Measurements from ENCODE around the gene ARMH2.

ARMH2 gene

GRCh38 chr6:24821860-24822444 lies 23.2 kb upstream of the ARMH2 start:
- no peaks in the 10 kb centered on the region for H3K27me3 ChIP-seq (ENCODE audit: control insufficient read depth, insufficient read depth, low read length)
- no CpG with 5 or more reads among the region's 3 CpGs for WGBS (ENCODE audit: insufficient coverage, insufficient read length)
- no peak overlapping the region for H3K27ac ChIP-seq (ENCODE audit: low read length)
- H3K4me3 ChIP-seq (ENCODE audit: low read length): no peak overlapping the region
- no peaks in the 10 kb centered on the region for H3K4me1 ChIP-seq (ENCODE audit: control insufficient read depth, insufficient read depth, low read length)
- H3K9me3 ChIP-seq (ENCODE audit: control insufficient read depth, insufficient read depth, low read length): no peaks in the 10 kb centered on the region
- DNase-seq (ENCODE audit: low read depth, low spot score): no peak
- no peaks in the 10 kb centered on the region for H3K36me3 ChIP-seq (ENCODE audit: control insufficient read depth, insufficient read depth, low read length)

- Histone ChIP-seq H3K27ac (ENCODE audit: low read length) (no peak overlapping the region), H3K4me3 (ENCODE audit: low read length) (no peak overlapping the region), H3K9me3 (ENCODE audit: control insufficient read depth, insufficient read depth, low read length) (no peaks in the 10 kb centered on the region), H3K36me3 (ENCODE audit: control insufficient read depth, insufficient read depth, low read length) (no peaks in the 10 kb centered on the region), H3K27me3 (ENCODE audit: control insufficient read depth, insufficient read depth, low read length) (no peaks in the 10 kb centered on the region), H3K4me1 (ENCODE audit: control insufficient read depth, insufficient read depth, low read length) (no peaks in the 10 kb centered on the region)
- no peak for DNase-seq (ENCODE audit: low read depth, low spot score)
- WGBS (ENCODE audit: insufficient coverage, insufficient read length): no CpG with 5 or more reads among the region's 2 CpGs
Measured at GRCh38 chr6:24818346-24818745, 19.6 kb upstream of the ARMH2 start.

- Histone ChIP-seq H3K27me3 (ENCODE audit: control insufficient read depth, insufficient read depth, low read length) (no peaks in the 10 kb centered on the region), H3K4me1 (ENCODE audit: control insufficient read depth, insufficient read depth, low read length) (no peaks in the 10 kb centered on the region), H3K27ac (ENCODE audit: low read length) (no peak overlapping the region), H3K4me3 (ENCODE audit: low read length) (no peak overlapping the region), H3K9me3 (ENCODE audit: control insufficient read depth, insufficient read depth, low read length) (no peaks in the 10 kb centered on the region), H3K36me3 (ENCODE audit: control insufficient read depth, insufficient read depth, low read length) (no peaks in the 10 kb centered on the region)
- no peak for DNase-seq (ENCODE audit: low read depth, low spot score)
- WGBS (ENCODE audit: insufficient coverage, insufficient read length): no CpG with 5 or more reads among the region's 3 CpGs
Measured at GRCh38 chr6:24809728-24810127, 11.0 kb upstream of the ARMH2 start.

DNA sequence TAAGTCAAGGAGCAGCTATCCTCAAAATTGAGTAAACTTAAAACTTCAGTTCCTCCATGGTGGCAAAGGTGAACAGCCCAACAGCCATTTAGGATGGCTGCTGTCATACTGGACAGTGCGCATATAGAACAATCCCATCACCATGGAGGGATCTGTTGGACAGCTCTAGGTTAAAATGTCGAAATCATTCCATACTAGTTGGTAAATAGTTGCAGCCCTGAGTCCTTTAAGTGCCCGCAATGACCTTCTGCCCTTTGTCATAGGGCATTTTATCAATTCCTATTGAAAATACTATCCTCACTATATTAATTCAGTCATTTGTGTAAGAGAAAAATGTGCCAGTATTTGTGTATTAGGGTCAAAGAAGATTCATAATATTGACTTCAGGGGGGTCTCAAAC lies 8.9 kb upstream of the ARMH2 start:
- DNase-seq (ENCODE audit: low read depth, low spot score): no peak

GRCh38 chr6:24802271-24803059 lies 3.7 kb upstream of the ARMH2 start:
- Histone ChIP-seq H3K36me3 (ENCODE audit: control insufficient read depth, insufficient read depth, low read length) (no peaks in the 10 kb centered on the region), H3K4me1 (ENCODE audit: control insufficient read depth, insufficient read depth, low read length) (no peaks in the 10 kb centered on the region), H3K27me3 (ENCODE audit: control insufficient read depth, insufficient read depth, low read length) (no peaks in the 10 kb centered on the region), H3K27ac (ENCODE audit: low read length) (no peak overlapping the region), H3K4me3 (ENCODE audit: low read length) (no peak overlapping the region), H3K9me3 (ENCODE audit: control insufficient read depth, insufficient read depth, low read length) (no peaks in the 10 kb centered on the region)
- no peak for DNase-seq (ENCODE audit: low read depth, low spot score)
- WGBS (ENCODE audit: insufficient coverage, insufficient read length): no CpG with 5 or more reads among the region's 8 CpGs

More for the DNA sequence above, 8.9 kb upstream of the ARMH2 start:
- Histone ChIP-seq H3K27me3 (ENCODE audit: control insufficient read depth, insufficient read depth, low read length) (no peaks in the 10 kb centered on the region), H3K36me3 (ENCODE audit: control insufficient read depth, insufficient read depth, low read length) (no peaks in the 10 kb centered on the region), H3K27ac (ENCODE audit: low read length) (no peak overlapping the region), H3K9me3 (ENCODE audit: control insufficient read depth, insufficient read depth, low read length) (no peaks in the 10 kb centered on the region), H3K4me3 (ENCODE audit: low read length) (no peak overlapping the region), H3K4me1 (ENCODE audit: control insufficient read depth, insufficient read depth, low read length) (no peaks in the 10 kb centered on the region)
- WGBS (ENCODE audit: insufficient coverage, insufficient read length): no CpG with 5 or more reads among the region's 3 CpGs

- Histone ChIP-seq H3K27me3 (ENCODE audit: control insufficient read depth, insufficient read depth, low read length) (no peaks in the 10 kb centered on the region), H3K4me1 (ENCODE audit: control insufficient read depth, insufficient read depth, low read length) (no peaks in the 10 kb centered on the region), H3K4me3 (ENCODE audit: low read length) (no peak overlapping the region), H3K36me3 (ENCODE audit: control insufficient read depth, insufficient read depth, low read length) (no peaks in the 10 kb centered on the region), H3K9me3 (ENCODE audit: control insufficient read depth, insufficient read depth, low read length) (no peaks in the 10 kb centered on the region), H3K27ac (ENCODE audit: low read length) (no peak overlapping the region)
- no peak for DNase-seq (ENCODE audit: low read depth, low spot score)
- no CpG with 5 or more reads among the region's 1 CpG for WGBS (ENCODE audit: insufficient coverage, insufficient read length)
Measured at GRCh38 chr6:24799541-24799915, 811 bp upstream of the ARMH2 start.

DNA sequence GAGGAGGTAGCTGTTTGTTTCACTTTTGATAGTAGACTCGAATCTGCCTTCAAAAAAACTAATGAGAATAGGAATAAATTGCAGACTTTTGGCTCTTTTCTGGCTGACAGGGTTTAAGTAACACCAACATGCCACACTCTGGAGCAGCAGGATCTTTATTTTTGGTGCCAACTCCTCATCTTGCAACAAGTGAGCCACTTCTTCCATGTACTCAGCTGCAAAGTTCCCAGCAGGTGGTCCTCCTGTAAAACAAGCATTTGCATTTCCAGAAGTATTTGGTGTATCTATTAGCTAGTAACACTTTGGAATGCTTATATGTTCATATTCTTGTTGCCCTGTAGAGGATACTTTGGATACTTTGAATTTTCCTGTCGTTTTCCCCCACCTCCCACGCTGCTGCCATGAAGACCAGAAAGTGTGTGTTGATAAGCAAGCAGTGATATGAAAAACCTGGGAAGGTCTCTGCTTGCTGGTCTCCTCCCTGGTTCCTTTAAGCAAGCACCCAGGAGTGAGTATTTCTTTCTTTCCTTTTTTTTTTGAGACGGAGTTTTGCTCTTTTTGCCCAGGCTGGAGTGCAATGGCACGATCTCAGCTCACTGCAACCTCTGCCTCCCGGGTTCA lies 1.0 kb downstream of the ARMH2 start:
- H3K27me3 ChIP-seq (ENCODE audit: control insufficient read depth, insufficient read depth, low read length): no peaks in the 10 kb centered on the region
- H3K27ac ChIP-seq (ENCODE audit: low read length): no peak overlapping the region
- H3K4me3 ChIP-seq (ENCODE audit: low read length): no peak overlapping the region
- no peaks in the 10 kb centered on the region for H3K9me3 ChIP-seq (ENCODE audit: control insufficient read depth, insufficient read depth, low read length)
- H3K4me1 ChIP-seq (ENCODE audit: control insufficient read depth, insufficient read depth, low read length): no peaks in the 10 kb centered on the region
- H3K36me3 ChIP-seq (ENCODE audit: control insufficient read depth, insufficient read depth, low read length): no peaks in the 10 kb centered on the region
- WGBS (ENCODE audit: insufficient coverage, insufficient read length): no CpG with 5 or more reads among the region's 6 CpGs
- DNase-seq (ENCODE audit: low read depth, low spot score): no peak

DNA sequence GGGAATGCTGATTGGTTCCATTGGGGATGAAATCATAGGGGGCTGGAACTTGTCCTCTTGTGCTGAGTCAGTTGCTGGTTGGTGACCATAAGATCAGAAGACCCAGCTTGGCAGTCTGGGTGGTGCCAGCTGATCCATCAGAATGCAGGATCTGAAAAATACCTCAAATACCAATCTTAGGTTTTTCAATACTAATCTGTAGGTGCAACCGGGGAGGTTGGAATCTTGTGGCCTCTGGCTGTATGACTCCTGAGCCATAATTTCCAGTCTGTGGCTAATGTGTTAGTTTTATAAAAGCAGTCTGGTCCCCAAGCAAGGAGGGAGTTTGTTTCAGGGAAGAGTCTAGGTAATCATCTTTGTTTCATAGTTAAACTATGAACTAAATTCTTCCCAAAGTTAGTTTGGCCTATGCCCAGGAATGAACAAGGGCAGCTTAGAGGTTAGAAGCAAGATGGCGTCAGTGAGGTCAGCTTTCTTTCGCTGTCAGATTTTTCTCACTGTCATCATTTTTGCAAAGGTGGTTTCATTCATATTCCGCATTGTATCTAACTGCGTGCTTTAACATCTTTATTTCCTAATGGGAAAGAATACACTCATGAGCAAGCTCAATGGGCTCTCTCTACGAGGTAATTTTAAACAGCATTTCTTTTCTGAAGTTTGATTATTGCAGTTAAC lies 2.0 kb downstream of the ARMH2 start:
- H3K27me3 ChIP-seq (ENCODE audit: control insufficient read depth, insufficient read depth, low read length): no peaks in the 10 kb centered on the region
- no peaks in the 10 kb centered on the region for H3K9me3 ChIP-seq (ENCODE audit: control insufficient read depth, insufficient read depth, low read length)
- no peak overlapping the region for H3K4me3 ChIP-seq (ENCODE audit: low read length)
- H3K4me1 ChIP-seq (ENCODE audit: control insufficient read depth, insufficient read depth, low read length): no peaks in the 10 kb centered on the region
- H3K36me3 ChIP-seq (ENCODE audit: control insufficient read depth, insufficient read depth, low read length): no peaks in the 10 kb centered on the region
- no peak for DNase-seq (ENCODE audit: low read depth, low spot score)
- WGBS (ENCODE audit: insufficient coverage, insufficient read length): no CpG with 5 or more reads among the region's 6 CpGs
- H3K27ac ChIP-seq (ENCODE audit: low read length): no peak overlapping the region

DNA sequence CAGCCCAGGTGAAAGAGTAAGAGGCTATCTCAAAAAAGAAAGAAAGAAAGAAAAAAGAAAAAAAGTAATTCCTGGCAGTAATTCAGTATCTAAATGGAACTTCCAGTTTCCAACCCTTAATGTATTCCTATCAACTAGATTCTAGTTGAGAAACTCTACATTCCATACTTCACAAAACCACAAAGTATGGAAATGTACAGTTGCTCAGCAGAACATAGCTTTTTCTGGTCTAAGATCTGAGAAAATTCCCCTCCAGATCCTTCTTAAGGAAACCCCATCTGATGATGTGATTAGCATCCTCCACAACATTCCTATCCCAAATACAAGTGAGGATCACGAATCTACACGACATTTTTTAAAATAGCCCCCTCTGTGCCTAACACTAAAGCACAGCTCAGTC lies 3.6 kb downstream of the ARMH2 start:
- no peak for DNase-seq (ENCODE audit: low read depth, low spot score)
- Histone ChIP-seq H3K4me3 (ENCODE audit: low read length) (no peak overlapping the region), H3K4me1 (ENCODE audit: control insufficient read depth, insufficient read depth, low read length) (no peaks in the 10 kb centered on the region), H3K9me3 (ENCODE audit: control insufficient read depth, insufficient read depth, low read length) (no peaks in the 10 kb centered on the region), H3K36me3 (ENCODE audit: control insufficient read depth, insufficient read depth, low read length) (no peaks in the 10 kb centered on the region), H3K27me3 (ENCODE audit: control insufficient read depth, insufficient read depth, low read length) (no peaks in the 10 kb centered on the region), H3K27ac (ENCODE audit: low read length) (no peak overlapping the region)
- WGBS (ENCODE audit: insufficient coverage, insufficient read length): no CpG with 5 or more reads among the region's 2 CpGs

DNA sequence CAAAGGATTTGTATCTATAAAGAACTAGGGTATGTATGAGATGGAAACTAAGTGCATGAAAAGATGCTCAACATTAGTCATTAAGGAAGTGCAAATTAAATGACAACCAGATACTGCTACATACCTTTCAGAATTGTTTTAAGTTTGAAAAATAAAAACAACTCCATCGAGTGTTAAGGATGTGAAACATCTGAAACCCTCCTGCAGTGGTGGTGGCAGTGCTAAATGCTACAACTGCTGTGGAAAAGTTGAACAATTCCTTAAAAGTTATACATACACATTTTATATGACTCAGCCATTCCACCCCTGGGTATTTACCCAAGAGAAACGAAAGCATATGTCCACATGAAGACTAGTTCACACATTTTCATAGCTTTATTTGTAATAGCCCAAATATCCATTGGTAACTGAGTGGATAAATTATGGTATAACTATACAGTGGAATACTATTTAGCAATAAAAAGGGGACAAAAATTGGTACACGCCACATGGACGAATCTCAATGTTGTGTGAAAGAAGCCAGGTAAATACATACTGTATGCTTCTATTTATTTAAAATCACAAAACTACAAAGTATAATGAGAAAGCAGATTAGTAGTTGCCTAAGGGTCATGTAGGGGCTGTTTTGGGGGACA lies 10.6 kb downstream of the ARMH2 start:
- H3K4me1 ChIP-seq (ENCODE audit: control insufficient read depth, insufficient read depth, low read length): no peaks in the 10 kb centered on the region
- H3K9me3 ChIP-seq (ENCODE audit: control insufficient read depth, insufficient read depth, low read length): no peaks in the 10 kb centered on the region
- no peak overlapping the region for H3K4me3 ChIP-seq (ENCODE audit: low read length)
- no peaks in the 10 kb centered on the region for H3K27me3 ChIP-seq (ENCODE audit: control insufficient read depth, insufficient read depth, low read length)
- WGBS (ENCODE audit: insufficient coverage, insufficient read length): no CpG with 5 or more reads among the region's 4 CpGs
- H3K36me3 ChIP-seq (ENCODE audit: control insufficient read depth, insufficient read depth, low read length): peaks cover 3% of the 10 kb centered on the region; the same call in 1 of the 2 replicates
- DNase-seq (ENCODE audit: low read depth, low spot score): no peak
- H3K27ac ChIP-seq (ENCODE audit: low read length): no peak overlapping the region
